ENCODE results near the gene RTEL1.
A peak's percentile ranks its signal among the peaks of the same experiment; 100 is the strongest.

DNA sequence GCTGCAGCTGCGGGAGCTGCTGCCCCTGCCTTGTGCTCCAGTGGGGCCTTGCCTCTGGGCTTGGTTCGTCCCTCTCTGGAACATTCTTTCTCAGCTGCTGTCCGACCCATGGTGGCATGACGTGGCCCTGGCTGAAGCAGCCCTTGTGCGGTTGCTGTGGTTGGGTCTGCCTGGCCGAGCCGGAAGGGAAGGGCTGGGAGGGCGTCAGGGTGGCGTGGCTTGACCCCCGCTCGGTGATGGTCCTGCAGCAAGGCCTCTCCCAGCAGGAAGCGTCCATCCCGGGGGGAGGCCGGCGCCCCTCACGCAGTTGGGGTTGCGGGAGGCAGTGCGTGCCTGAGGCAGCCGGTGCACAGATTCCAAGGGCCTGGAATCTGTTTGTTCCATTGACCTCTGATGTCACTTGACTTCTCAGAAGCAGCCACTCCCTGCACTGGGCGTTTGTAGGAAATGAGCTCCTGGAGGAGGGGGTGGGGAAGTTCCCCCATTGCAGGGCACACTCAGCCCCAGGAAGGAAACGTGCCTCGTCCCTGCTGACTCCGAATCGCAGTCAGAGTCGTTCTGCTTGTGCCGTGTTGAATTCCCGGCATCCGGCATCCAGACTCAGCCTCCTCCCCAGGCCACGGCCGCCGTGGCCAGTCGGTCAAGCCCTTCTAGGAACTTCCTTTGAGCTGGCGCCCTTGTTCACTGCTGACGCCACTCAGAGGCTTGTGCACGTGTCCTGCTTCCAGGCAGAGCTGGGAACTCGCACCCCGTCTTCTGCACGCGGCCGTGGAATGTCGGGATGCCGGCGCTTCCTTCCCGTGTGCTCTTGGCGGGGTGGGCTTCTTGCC lies 28.6 kb downstream of the RTEL1 start:
- TF ChIP-seq, protein P1, sequence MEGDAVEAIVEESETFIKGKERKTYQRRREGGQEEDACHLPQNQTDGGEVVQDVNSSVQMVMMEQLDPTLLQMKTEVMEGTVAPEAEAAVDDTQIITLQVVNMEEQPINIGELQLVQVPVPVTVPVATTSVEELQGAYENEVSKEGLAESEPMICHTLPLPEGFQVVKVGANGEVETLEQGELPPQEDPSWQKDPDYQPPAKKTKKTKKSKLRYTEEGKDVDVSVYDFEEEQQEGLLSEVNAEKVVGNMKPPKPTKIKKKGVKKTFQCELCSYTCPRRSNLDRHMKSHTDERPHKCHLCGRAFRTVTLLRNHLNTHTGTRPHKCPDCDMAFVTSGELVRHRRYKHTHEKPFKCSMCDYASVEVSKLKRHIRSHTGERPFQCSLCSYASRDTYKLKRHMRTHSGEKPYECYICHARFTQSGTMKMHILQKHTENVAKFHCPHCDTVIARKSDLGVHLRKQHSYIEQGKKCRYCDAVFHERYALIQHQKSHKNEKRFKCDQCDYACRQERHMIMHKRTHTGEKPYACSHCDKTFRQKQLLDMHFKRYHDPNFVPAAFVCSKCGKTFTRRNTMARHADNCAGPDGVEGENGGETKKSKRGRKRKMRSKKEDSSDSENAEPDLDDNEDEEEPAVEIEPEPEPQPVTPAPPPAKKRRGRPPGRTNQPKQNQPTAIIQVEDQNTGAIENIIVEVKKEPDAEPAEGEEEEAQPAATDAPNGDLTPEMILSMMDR (IDR thresholded peaks at IDR 0.05) = peak in 1 of 5 experiments; percentile 17
- TF ChIP-seq EP300 (IDR thresholded peaks at IDR 0.05) = peak; percentile 82 to 91
- peak in 1 of 2 donors; percentile 30 for TF ChIP-seq POLR2A (IDR thresholded peaks at IDR 0.05)

All from tibial nerve (tissue), 4 donors.